GM21723 (cell line): Measurements from ENCODE around the gene AGAP9.
A peak's percentile ranks its signal among the peaks of the same experiment; 100 is the strongest.
"Not testable (repeated sequence)": the region's sequence is repeated elsewhere in the genome, so short reads cannot be mapped to it uniquely, and the experiment has no call there.

Experiments
- ATAC-seq: cut with Tn5 transposase; IDR thresholded peaks from one replicate; pipeline ENCODE4 v1.9.1; 2021; ENCODE audit warnings: mild to moderate bottlenecking, moderate library complexity; ENCODE audit not compliant: unreplicated experiment

Gene AGAP9

DNA sequence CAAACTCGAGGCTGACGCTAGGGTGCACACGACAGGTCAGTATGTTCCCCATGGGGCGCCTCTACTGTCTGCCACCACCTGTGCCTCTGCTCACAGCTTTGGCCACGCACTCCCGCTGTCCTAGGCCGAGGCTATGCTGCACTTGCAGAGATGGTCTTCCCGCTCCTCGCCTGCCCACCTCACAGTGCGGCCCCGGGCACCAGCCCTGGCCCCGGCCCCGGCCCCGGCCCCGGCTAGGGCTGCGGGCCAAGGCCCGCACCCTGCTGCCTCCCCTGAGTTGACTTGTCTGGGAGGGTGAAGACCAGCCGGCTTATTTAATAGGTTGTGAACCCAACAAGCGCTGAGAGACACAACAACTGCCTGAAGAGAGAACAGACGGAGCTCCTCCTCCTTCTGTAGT is at the start of gene AGAP9:
AGAP9 (minus strand) TSS at position 164 of the 400 bp plus-strand sequence; CDS start at position 52, 112 bp downstream.
- ATAC-seq = not testable (repeated sequence)

GRCh38 chr10:47571138-47571912 is 47.9 kb upstream of the AGAP9 start:
- ATAC-seq = not testable (repeated sequence)

- ATAC-seq = not testable (repeated sequence)
These were observed 43.3 kb upstream of the AGAP9 start for GRCh38 chr10:47566757-47567156.

DNA sequence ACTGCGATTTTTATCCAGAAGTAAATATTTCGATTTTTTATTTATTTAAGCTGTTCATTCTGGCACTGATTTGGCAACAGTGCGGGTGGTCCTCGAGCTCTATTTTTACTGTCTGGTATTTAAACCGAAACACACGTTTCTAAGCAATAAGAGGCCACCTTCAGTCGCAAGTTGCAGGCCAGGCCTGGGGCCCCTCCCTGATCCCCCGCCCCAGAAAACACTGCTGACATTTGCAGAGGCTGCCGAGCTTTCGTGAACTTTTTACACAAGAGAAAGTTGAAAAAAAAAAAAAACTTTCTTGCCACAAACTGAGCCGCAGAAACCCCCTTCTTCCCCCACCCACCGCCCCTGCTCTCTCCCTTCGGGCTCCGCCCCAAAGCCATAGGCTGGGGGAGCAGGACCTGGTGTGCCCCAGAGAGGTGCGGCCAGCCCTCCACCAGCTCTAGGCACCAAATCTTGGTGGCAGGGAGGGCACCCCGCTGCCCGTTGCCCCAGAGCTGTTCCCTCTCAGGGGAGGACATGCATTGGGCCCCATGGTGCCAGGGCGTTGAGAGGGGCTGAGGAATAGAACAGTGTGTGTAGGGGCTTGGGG is 42.8 kb upstream of the AGAP9 start:
- not testable (repeated sequence) for ATAC-seq

GRCh38 chr10:47565517-47565920 is 42.1 kb upstream of the AGAP9 start:
- ATAC-seq = not testable (repeated sequence)

DNA sequence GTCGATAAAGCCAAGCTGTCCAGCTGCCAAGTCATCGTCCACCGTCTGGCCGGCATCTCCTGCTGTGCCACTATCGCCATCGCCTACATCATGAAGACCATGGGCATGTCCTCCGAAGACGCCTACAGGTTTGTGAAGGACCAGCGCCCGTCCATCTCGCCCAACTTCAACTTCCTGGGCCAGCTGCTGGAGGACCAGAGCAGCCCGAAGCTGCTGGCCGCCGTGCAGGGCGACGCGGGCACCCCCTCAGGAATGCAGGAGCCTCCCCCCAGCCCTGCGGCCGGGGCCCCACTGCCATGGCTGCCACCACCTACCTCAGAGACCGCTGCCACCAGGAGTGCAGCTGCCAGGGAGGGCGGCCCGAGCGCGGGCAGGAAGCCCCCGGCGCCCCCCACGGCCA is 41.5 kb upstream of the AGAP9 start:
- ATAC-seq = not testable (repeated sequence)

- ATAC-seq = not testable (repeated sequence)
These were observed 40.9 kb upstream of the AGAP9 start for GRCh38 chr10:47564318-47564717.

DNA sequence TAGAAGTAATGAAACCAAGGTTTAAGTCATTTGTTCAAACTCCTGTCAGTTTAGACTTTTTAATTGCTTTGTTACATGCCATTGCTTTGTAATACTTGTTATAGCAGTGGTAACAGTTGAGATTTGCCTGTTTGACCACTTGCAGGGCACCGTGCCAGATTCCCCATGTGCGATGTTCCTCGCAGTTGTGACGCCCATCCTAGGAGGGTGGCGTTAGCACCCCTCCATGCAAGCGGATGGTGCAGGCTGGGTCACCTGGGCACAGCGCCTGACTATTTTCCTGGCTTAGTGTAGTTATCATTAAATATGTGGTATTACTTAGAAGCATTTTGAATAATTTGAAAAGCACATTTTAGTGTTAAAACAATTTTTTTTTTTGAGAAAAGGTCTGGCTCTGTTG is 37.0 kb upstream of the AGAP9 start:
- not testable (repeated sequence) for ATAC-seq

DNA sequence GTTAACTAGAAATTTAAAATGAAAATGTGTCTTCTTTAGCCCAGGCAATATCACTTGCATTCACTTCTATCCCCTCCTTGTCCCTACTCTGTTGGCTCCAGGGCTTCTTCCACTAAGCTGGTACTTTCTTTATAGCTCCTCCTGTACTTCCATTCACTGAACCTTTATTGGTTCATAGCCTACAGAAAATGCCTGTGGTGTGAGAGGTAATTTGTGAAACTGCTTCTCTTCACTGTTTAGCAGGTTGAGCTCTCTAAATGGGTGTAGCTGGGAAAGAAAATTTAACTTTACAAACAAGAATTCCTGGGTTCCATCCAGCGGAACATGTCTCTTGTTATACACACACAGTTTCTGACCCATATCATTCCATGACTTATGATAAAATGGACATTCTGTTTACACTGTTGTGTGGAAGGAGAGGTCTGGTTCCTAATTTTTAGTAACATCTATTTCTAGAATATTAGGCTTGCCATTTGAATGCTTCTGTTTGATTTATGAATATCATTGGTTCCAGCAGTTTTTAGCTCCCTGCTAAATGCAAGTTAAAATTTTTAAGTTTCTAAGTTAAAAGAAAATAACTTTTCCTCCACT is 36.4 kb upstream of the AGAP9 start:
- not testable (repeated sequence) for ATAC-seq

- not testable (repeated sequence) for ATAC-seq
These were observed 34.7 kb upstream of the AGAP9 start for GRCh38 chr10:47558109-47558508.

GRCh38 chr10:47557616-47558015 is 34.2 kb upstream of the AGAP9 start:
- ATAC-seq = not testable (repeated sequence)

DNA sequence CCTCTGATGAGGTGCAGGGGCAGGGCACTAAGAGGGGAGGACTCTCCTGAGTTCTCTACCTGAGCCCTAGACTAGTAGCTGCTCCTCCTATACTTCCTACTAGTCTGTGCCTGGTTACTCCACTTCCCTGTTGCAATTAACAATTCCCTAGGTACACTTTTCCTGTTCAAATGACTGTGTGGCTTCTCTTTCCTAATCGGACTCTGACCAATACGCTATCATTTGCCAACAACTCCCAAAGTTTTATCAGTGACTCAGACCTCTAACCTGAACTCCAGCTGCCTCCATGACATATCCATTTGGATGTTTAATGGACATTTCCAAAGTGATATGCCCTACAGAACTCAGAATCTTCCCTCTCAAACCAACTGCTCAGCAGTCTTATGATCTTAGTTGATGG is 31.9 kb upstream of the AGAP9 start:
- ATAC-seq = not testable (repeated sequence)

- ATAC-seq = not testable (repeated sequence)
These were observed 31.1 kb upstream of the AGAP9 start for GRCh38 chr10:47554552-47554951.

GRCh38 chr10:47553860-47554247 is 30.4 kb upstream of the AGAP9 start:
- not testable (repeated sequence) for ATAC-seq

GRCh38 chr10:47553214-47553859 is 29.9 kb upstream of the AGAP9 start:
- ATAC-seq = peak; percentile 95

DNA sequence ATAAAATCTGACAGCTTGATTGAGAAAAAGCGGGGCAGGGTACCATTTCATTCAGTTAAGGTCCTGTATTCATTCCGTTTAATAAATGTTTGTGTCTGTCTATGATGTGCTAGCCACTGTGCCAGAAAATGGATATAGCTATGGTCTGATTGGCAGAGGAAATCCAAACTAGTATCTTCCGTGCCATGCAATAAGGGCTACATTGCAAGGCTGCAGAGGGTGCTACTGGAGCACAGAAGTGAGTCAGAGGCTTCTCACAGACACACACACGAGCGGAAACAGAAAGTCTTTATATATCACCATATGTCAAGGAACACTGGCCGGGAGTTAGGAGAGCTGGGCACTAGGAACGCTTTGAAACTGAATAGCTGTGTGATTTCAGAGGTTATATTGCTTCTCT is 29.3 kb upstream of the AGAP9 start:
- ATAC-seq = peak; percentile 53

GRCh38 chr10:47547286-47547685 is 23.8 kb upstream of the AGAP9 start:
- not testable (repeated sequence) for ATAC-seq

DNA sequence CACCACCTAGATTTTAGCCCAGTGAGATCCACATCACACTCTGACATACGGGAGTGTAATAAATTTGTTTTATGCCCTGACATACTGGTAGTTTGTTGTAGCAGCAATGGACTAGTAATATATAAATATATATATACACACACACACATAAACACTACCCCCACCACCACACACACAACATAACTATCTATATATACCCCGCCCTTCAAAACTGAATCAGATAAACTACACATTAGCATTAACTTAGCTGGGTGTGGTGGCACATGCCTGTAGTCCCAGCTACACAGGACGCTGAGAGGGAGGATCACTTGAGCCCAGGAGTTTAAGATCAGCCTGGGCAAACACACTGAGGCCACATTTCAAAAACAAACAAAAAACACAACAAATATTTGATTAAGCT is 13.0 kb upstream of the AGAP9 start:
- ATAC-seq = not testable (repeated sequence)

DNA sequence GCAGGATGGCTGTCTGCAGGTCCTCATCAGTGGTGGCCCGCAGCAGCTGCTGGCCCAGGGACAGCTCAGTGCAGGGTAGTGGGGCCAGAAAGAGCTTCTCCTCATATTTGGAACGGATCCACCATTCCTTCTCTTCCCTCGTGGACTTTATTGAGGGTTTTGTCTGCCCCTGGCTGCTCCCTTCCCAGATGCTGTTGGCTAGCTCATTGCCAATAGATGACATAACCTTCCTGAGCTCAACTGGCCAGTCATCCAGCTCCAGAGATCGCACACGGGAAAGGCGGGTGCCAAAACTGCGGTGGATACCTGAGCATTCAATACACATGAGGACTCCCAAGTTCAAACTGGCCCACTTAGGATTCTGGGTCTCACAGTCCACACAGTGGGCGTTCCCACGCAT is 21.1 kb downstream of the AGAP9 start:
- not testable (repeated sequence) for ATAC-seq

DNA sequence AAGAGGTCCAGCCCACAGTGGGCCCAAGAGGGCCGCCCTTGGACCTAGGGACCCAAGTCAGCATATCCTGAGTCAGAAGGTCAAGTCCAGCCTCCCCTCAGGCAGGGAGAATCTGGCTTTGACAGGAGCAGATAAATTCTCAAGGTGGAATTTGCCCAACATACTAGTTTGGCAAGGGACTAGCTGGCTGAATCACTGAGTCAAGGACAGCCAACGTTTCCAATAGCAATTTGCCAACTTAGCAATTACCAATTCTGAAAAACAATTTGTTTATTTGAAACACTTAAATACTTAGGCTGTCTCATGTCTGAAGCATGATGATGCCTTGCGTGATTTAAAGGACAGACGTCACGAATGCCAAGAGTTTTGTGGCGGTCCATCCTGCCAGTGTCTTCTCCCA is 29.2 kb downstream of the AGAP9 start:
- not testable (repeated sequence) for ATAC-seq

DNA sequence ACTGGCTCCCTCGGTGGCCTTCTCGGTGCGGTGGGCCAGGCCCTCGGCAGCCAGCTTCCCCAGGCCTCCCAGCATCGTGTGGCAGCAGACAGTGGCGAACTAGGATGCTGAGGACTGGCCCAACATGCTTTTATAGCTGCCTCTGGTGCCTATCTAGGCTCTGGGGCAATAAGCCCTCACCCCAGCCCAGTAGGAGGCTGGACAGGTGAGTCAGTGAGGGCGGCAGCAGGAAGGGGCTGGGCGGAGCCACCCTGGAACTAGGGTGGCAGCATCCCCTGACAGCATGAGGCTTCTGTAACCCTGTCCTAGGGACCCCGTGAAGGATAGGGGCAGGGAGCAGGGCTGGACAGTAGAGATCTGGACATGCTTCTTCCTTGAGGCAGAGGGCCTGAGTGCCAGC is 31.8 kb downstream of the AGAP9 start, which contains the start of gene FAM25G:
FAM25G (minus strand) TSS at position 101 of the 400 bp plus-strand sequence; CDS start at position 75, 26 bp downstream.
- ATAC-seq = not testable (repeated sequence)
